Measurements from ENCODE around the gene LMO7.

DNA sequence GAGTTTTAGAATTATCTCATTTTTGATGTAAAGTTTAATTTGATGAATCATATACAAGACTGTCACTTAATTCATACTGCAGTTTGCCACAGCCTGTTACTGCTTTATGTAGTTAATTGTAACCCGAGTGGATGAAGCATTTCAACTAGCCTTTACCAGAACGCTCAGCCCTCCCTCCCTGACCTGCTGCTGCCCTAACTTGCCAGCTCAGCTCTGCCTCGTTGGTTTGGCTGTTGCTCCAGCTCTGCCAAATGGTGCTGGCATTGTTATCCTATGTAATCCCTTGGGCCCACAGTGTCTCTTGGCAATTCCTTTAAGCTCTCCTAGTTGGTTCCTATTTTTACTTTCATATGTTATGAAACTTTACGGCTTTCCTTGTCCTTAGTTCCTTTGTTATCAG, 113.3 kb downstream of the LMO7 start:
- TF ChIP-seq, protein P1, sequence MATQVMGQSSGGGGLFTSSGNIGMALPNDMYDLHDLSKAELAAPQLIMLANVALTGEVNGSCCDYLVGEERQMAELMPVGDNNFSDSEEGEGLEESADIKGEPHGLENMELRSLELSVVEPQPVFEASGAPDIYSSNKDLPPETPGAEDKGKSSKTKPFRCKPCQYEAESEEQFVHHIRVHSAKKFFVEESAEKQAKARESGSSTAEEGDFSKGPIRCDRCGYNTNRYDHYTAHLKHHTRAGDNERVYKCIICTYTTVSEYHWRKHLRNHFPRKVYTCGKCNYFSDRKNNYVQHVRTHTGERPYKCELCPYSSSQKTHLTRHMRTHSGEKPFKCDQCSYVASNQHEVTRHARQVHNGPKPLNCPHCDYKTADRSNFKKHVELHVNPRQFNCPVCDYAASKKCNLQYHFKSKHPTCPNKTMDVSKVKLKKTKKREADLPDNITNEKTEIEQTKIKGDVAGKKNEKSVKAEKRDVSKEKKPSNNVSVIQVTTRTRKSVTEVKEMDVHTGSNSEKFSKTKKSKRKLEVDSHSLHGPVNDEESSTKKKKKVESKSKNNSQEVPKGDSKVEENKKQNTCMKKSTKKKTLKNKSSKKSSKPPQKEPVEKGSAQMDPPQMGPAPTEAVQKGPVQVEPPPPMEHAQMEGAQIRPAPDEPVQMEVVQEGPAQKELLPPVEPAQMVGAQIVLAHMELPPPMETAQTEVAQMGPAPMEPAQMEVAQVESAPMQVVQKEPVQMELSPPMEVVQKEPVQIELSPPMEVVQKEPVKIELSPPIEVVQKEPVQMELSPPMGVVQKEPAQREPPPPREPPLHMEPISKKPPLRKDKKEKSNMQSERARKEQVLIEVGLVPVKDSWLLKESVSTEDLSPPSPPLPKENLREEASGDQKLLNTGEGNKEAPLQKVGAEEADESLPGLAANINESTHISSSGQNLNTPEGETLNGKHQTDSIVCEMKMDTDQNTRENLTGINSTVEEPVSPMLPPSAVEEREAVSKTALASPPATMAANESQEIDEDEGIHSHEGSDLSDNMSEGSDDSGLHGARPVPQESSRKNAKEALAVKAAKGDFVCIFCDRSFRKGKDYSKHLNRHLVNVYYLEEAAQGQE (IDR thresholded peaks at IDR 0.05): no peak
- TF ChIP-seq YY1 (IDR thresholded peaks at IDR 0.05) (no peak), SP1 (IDR thresholded peaks at IDR 0.05) (no peak), GABPA (IDR thresholded peaks at IDR 0.05 in 1 of 2, conservative IDR thresholded peaks at IDR 0.05 in 1 of 2) (no peak)
- TF ChIP-seq, protein P2, sequence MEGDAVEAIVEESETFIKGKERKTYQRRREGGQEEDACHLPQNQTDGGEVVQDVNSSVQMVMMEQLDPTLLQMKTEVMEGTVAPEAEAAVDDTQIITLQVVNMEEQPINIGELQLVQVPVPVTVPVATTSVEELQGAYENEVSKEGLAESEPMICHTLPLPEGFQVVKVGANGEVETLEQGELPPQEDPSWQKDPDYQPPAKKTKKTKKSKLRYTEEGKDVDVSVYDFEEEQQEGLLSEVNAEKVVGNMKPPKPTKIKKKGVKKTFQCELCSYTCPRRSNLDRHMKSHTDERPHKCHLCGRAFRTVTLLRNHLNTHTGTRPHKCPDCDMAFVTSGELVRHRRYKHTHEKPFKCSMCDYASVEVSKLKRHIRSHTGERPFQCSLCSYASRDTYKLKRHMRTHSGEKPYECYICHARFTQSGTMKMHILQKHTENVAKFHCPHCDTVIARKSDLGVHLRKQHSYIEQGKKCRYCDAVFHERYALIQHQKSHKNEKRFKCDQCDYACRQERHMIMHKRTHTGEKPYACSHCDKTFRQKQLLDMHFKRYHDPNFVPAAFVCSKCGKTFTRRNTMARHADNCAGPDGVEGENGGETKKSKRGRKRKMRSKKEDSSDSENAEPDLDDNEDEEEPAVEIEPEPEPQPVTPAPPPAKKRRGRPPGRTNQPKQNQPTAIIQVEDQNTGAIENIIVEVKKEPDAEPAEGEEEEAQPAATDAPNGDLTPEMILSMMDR (IDR thresholded peaks at IDR 0.05; ENCODE audit: low read depth, low read length, missing input control): no peak
